ENCODE measurements around the gene SOX1.

GRCh38 chr13:112053744-112054615, 13.0 kb upstream of the SOX1 start:
- TF ChIP-seq POLR2AphosphoS5 (IDR thresholded peaks at IDR 0.05) (no peak), CTCF (IDR thresholded peaks at IDR 0.05) (no peak), POLR2A (IDR thresholded peaks at IDR 0.05) (no peak), EP300 (IDR thresholded peaks at IDR 0.05) (no peak)
